PC-9 (cell line): ENCODE results near the gene ZNF555. TPM values are rescaled to one million over a fixed set of nuclear protein-coding genes. Genes with fewer than 3 reads are reported as not detected.

Experiments
- BruUV-seq: library from RNA; stranded (reverse); fragments of 400-500 nt; replicated peaks from 2 replicates; lab custom pipeline; 2021; lab: Mats Ljungman, UMichigan
- CTCF ChIA-PET: fragments of 300-600 bp; sonication (Branson Sonifier 250); formaldehyde crosslinking; loops from one replicate; lab custom pipeline; 2022; ENCODE audit warnings: antibody characterized with exemption; lab: Charles Lee
- POLR2A ChIA-PET: fragments of 300-600 bp; sonication (Branson Sonifier 250); formaldehyde crosslinking; loops from one replicate; lab custom pipeline; 2022; ENCODE audit warnings: antibody characterized with exemption; ENCODE audit not compliant: unreplicated experiment; lab: Charles Lee
- DNase-seq, 2 experiments: peaks; one replicate each; pipeline versions ENCODE4 v3.0.0 to v3.0.0-alpha.2; 2015 to 2022; ENCODE audit warnings: mixed read lengths in 1 of 2
- H2AFZ ChIP-seq: fragments of 200-600 bp; sonication (generic); 2 replicates; pipeline ENCODE4 v1.8.1; 2017; ENCODE audit warnings: antibody characterized with exemption
- H3F3A ChIP-seq: fragments of 200-600 bp; sonication (generic); 2 replicates; pipeline ENCODE4 v1.8.1; 2017; ENCODE audit warnings: antibody characterized with exemption, mild to moderate bottlenecking, low read depth; ENCODE audit not compliant: insufficient read depth
- H3K27ac ChIP-seq: fragments of 200-600 bp; sonication (generic); 2 replicates; pipeline ENCODE4 v1.6.1; 2016; ENCODE audit warnings: mixed run types
- H3K27me3 ChIP-seq: fragments of 200-600 bp; sonication (generic); 2 replicates; pipeline ENCODE4 v1.6.1; 2016; ENCODE audit warnings: low read depth, mixed run types; ENCODE audit not compliant: insufficient read depth
- H3K36me3 ChIP-seq: fragments of 200-600 bp; sonication (generic); 2 replicates; pipeline ENCODE4 v1.6.1; 2016; ENCODE audit warnings: low read depth, mixed run types
- H3K4me1 ChIP-seq: fragments of 200-600 bp; sonication (generic); replicated peaks from 2 replicates; pipeline ENCODE4 v1.6.1; 2016; ENCODE audit warnings: mixed run types; ENCODE audit not compliant: insufficient read depth
- H3K4me2 ChIP-seq: fragments of 200-600 bp; sonication (generic); 2 replicates; pipeline ENCODE4 v1.6.1; 2017; ENCODE audit warnings: mixed run types
- H3K4me3 ChIP-seq: fragments of 200-600 bp; sonication (generic); 2 replicates; pipeline ENCODE4 v1.6.1; 2016; ENCODE audit warnings: mixed run types
- H3K79me2 ChIP-seq: fragments of 200-600 bp; sonication (generic); 2 replicates; pipeline ENCODE4 v1.6.1; 2017; ENCODE audit warnings: low read depth, mixed run types
- H3K9me2 ChIP-seq: fragments of 200-600 bp; sonication (generic); 2 replicates; pipeline ENCODE4 v1.8.1; 2017; ENCODE audit warnings: mild to moderate bottlenecking; ENCODE audit not compliant: insufficient read depth
- H3K9me3 ChIP-seq: fragments of 200-600 bp; sonication (generic); 2 replicates; pipeline ENCODE4 v1.8.1; 2016; ENCODE audit warnings: low read depth; ENCODE audit not compliant: insufficient read depth
- H4K20me1 ChIP-seq: fragments of 200-600 bp; sonication (generic); 2 replicates; pipeline ENCODE4 v1.8.1; 2017; ENCODE audit not compliant: insufficient read depth
- EZH2 ChIP-seq: fragments of 200-600 bp; sonication (generic); IDR thresholded peaks from 2 replicates; pipeline ENCODE4 v1.8.0; 2017; ENCODE audit warnings: antibody characterized with exemption, low read depth
- intact Hi-C: fragments of 100-400 bp; cut with micrococcal nuclease; formaldehyde crosslinking; loops from one replicate; pipeline ENCODE4 v1.10.0; 2022; ENCODE audit not compliant: unreplicated experiment
- total RNA-seq: library from RNA; stranded (reverse); gene quantifications from 2 replicates; pipeline ENCODE4 v1.2.3, GENCODE V29; 2021
- TF ChIP-seq, protein P1 (sequence below): fragments of 200-600 bp; sonication (generic); conservative IDR thresholded peaks from 2 replicates; pipeline ENCODE4 v1.6.1; 2017; ENCODE audit warnings: mixed run types, antibody characterized with exemption, mild to moderate bottlenecking, moderate library complexity

ZNF555 gene
- total RNA-seq, 1 experiment from 2014 or later, result 2.2 TPM

- CTCF ChIA-PET, result no interaction called here
Measured at GRCh38 chr19:2807379-2808128, 33.7 kb upstream of the ZNF555 start.

GRCh38 chr19:2808129-2808941, 32.9 kb upstream of the ZNF555 start:
- no peak overlapping the region for H2AFZ ChIP-seq
- H4K20me1 ChIP-seq, result no peaks in the 10 kb centered on the region
- TF ChIP-seq, protein P1, sequence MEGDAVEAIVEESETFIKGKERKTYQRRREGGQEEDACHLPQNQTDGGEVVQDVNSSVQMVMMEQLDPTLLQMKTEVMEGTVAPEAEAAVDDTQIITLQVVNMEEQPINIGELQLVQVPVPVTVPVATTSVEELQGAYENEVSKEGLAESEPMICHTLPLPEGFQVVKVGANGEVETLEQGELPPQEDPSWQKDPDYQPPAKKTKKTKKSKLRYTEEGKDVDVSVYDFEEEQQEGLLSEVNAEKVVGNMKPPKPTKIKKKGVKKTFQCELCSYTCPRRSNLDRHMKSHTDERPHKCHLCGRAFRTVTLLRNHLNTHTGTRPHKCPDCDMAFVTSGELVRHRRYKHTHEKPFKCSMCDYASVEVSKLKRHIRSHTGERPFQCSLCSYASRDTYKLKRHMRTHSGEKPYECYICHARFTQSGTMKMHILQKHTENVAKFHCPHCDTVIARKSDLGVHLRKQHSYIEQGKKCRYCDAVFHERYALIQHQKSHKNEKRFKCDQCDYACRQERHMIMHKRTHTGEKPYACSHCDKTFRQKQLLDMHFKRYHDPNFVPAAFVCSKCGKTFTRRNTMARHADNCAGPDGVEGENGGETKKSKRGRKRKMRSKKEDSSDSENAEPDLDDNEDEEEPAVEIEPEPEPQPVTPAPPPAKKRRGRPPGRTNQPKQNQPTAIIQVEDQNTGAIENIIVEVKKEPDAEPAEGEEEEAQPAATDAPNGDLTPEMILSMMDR, result no peak
- no peak for TF ChIP-seq EZH2
- H3K36me3 ChIP-seq, result no peaks in the 10 kb centered on the region
- no peaks in the 10 kb centered on the region for H3K9me3 ChIP-seq
- no peaks in the 10 kb centered on the region for H3K4me1 ChIP-seq
- H3K9me2 ChIP-seq, result no peaks in the 10 kb centered on the region
- DNase-seq, result no peak
- H3F3A ChIP-seq, result no peaks in the 10 kb centered on the region
- intact Hi-C loops, result no loop called here
- no peak overlapping the region for H3K27ac ChIP-seq
- H3K27me3 ChIP-seq, result no peaks in the 10 kb centered on the region
- ChIA-PET POLR2A (no interaction called here), CTCF (no interaction called here)
- H3K79me2 ChIP-seq, result no peaks in the 10 kb centered on the region
- H3K4me3 ChIP-seq, result no peak overlapping the region
- no peak overlapping the region for H3K4me2 ChIP-seq
- BruUV-seq, result no TSS peak

More at GRCh38 chr19:2807379-2808128, 33.7 kb upstream of the ZNF555 start:
- no TSS peak for BruUV-seq
- no peak overlapping the region for H2AFZ ChIP-seq
- POLR2A ChIA-PET, result no interaction called here
- no peak for TF ChIP-seq EZH2
- TF ChIP-seq, protein P1, result no peak
- no peaks in the 10 kb centered on the region for H3K36me3 ChIP-seq
- no peaks in the 10 kb centered on the region for H3F3A ChIP-seq
- no peaks in the 10 kb centered on the region for H3K9me3 ChIP-seq
- no peaks in the 10 kb centered on the region for H3K27me3 ChIP-seq
- intact Hi-C loops, result no loop called here
- H3K4me2 ChIP-seq, result no peak overlapping the region
- H3K27ac ChIP-seq, result no peak overlapping the region
- no peaks in the 10 kb centered on the region for H3K79me2 ChIP-seq
- no peaks in the 10 kb centered on the region for H3K9me2 ChIP-seq
- no peak for DNase-seq
- H4K20me1 ChIP-seq, result no peaks in the 10 kb centered on the region
- H3K4me3 ChIP-seq, result no peak overlapping the region
- no peaks in the 10 kb centered on the region for H3K4me1 ChIP-seq

GRCh38 chr19:2809387-2810140, 31.7 kb upstream of the ZNF555 start:
- Histone ChIP-seq H3K4me1 (no peaks in the 10 kb centered on the region), H4K20me1 (no peaks in the 10 kb centered on the region), H3K4me2 (no peak overlapping the region), H3K36me3 (no peaks in the 10 kb centered on the region), H3K79me2 (no peaks in the 10 kb centered on the region), H3K4me3 (no peak overlapping the region), H3K9me2 (no peaks in the 10 kb centered on the region), H2AFZ (no peak overlapping the region), H3K27me3 (no peaks in the 10 kb centered on the region), H3K9me3 (no peaks in the 10 kb centered on the region), H3K27ac (no peak overlapping the region), H3F3A (no peaks in the 10 kb centered on the region)
- no TSS peak for BruUV-seq
- intact Hi-C loops, result no loop called here
- ChIA-PET CTCF (no interaction called here), POLR2A (no interaction called here)
- DNase-seq, result no peak
- no peak for TF ChIP-seq EZH2
- TF ChIP-seq, protein P1, result no peak
